Activated naive CD4-positive, alpha-beta T cell treated with anti-CD3 and anti-CD28 coated beads for 36 hours (primary cell): Measurements from ENCODE around the gene NR1H2. TPM values are rescaled to one million over a fixed set of nuclear protein-coding genes. Genes with fewer than 3 reads are reported as not detected.

Source experiments
- CTCF ChIA-PET: fragments of 350-600 bp; sonication (Branson Sonifier 250); formaldehyde crosslinking; loops from one replicate; lab custom pipeline; 2021; ENCODE audit warnings: antibody characterized with exemption; lab: Charles Lee
- DNase-seq: peaks from one replicate; pipeline ENCODE4 v3.0.0-alpha.2; 2020
- H3K27ac Mint-ChIP-seq: one replicate; pipeline ENCODE4 v1.8.0; 2021; ENCODE audit warnings: mild to moderate bottlenecking, mixed read lengths
- H3K27me3 Mint-ChIP-seq: one replicate; pipeline ENCODE4 v1.8.0; 2021; ENCODE audit warnings: low read depth, mixed read lengths
- H3K36me3 Mint-ChIP-seq: one replicate; pipeline ENCODE4 v1.8.0; 2021; ENCODE audit warnings: low read depth, mixed read lengths
- H3K4me1 Mint-ChIP-seq: one replicate; pipeline ENCODE4 v1.8.0; 2021; ENCODE audit warnings: low read depth, mixed read lengths
- H3K4me3 Mint-ChIP-seq: one replicate; pipeline ENCODE4 v1.8.0; 2021; ENCODE audit warnings: mild to moderate bottlenecking, moderate library complexity, mixed read lengths
- H3K9me3 Mint-ChIP-seq: one replicate; pipeline ENCODE4 v1.8.0; 2021; ENCODE audit warnings: mixed read lengths
- intact Hi-C: fragments of 100-400 bp; cut with micrococcal nuclease; formaldehyde crosslinking; loops from one replicate; pipeline ENCODE4 v1.15.1; 2023
- total RNA-seq, 2 experiments: library from RNA; stranded (reverse); gene quantifications; one replicate each; pipeline ENCODE4 v1.2.3, GENCODE V29; 2021

The NR1H2 gene
- total RNA-seq, 2 experiments from 2014 or later: 47.2 to 49.3 TPM

- Mint-ChIP-seq H3K27ac (no peak overlapping the region), H3K36me3 (peaks cover 38% of the 10 kb centered on the region), H3K4me1 (peaks cover 10% of the 10 kb centered on the region), H3K4me3 (no peak overlapping the region), H3K9me3 (no peaks in the 10 kb centered on the region), H3K27me3 (peaks cover 15% of the 10 kb centered on the region)
- peak; percentile 76 for DNase-seq
- CTCF ChIA-PET: interaction anchor here (0.6 to 1.8 kb wide), 7 partner anchors 26 to 81 kb away, joined by 3 to 6 read pairs (median 5); no protein-coding TSS in a partner anchor
- intact Hi-C loops: loop anchor here (1.0 kb wide), 2 partner anchors 47 to 58 kb away; no protein-coding TSS in a partner anchor
Observed at GRCh38 chr19:50414864-50415660, 38.8 kb downstream of the NR1H2 start.

DNA sequence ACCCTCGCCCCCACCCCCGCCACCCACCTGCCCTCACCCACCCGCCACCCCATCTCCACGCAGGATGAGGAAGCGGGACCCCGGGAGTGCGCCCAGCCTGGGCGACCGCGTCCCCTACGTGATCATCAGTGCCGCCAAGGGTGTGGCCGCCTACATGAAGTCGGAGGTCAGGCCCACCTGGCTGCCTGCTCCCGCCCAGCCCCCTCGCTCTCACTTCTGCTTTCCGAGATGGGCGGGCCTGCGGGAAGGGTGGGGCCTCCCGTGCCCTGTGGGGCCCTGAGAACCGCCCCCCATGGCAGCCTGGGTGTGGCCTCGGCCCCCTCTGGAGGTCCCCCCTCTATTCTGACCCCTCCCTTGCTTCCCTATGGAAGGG lies 39.4 kb downstream of the NR1H2 start:
- intact Hi-C loops: no loop called here
- peaks cover 13% of the 10 kb centered on the region for H3K4me1 Mint-ChIP-seq
- CTCF ChIA-PET: interaction anchor here (0.6 to 1.8 kb wide), 7 partner anchors 27 to 80 kb away, joined by 3 to 6 read pairs (median 5); no protein-coding TSS in a partner anchor
- H3K4me3 Mint-ChIP-seq: no peak overlapping the region
- peaks cover 20% of the 10 kb centered on the region for H3K27me3 Mint-ChIP-seq
- no peak for DNase-seq
- no peak overlapping the region for H3K27ac Mint-ChIP-seq
- peaks cover 37% of the 10 kb centered on the region for H3K36me3 Mint-ChIP-seq
- no peaks in the 10 kb centered on the region for H3K9me3 Mint-ChIP-seq

DNA sequence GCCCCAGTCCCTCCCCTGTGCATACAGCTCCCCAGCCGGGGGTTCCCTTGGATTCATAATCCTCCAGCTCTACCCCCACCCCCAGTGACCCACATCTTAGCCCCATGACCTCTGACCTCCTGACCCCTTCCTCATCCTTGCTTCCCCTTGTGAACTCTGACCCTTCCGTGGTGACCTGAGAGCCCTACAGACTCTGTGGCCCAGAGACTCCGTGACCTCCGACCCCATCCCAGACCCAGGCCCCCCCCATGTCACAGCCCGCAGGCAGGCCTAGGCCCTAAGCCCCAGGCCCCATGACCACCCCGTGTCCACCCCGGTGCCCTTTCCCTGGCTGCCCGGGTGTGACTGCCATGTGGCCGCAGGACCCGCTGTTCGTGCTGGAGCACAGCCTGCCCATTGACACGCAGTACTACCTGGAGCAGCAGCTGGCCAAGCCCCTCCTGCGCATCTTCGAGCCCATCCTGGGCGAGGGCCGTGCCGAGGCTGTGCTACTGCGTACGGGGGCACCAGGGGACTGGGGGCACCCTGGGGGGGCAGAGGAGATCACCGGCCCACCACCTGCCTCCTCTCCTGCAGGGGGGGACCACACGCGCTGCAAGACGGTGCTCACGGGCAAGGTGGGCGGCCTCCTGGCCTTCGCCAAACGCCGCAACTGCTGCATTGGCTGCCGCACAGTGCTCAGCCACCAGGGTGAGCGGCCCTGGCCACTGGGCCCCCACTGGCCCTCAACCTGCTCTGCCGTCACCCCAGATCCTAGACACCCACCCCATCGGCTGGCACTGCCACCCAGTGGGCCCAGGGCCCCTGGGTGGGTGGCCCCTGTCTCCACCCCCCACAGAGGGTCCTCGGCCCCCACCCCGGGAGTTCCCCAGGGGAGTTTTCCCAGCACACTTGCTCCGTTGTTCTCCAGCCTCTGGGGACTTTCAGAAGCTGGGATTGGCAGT lies 40.0 kb downstream of the NR1H2 start:
- CTCF ChIA-PET: interaction anchor here (1.1 to 1.8 kb wide), 3 partner anchors 30 to 59 kb away, joined by 5 to 6 read pairs (median 5); no protein-coding TSS in a partner anchor
- H3K36me3 Mint-ChIP-seq: peaks cover 38% of the 10 kb centered on the region
- intact Hi-C loops: no loop called here
- H3K4me3 Mint-ChIP-seq: no peak overlapping the region
- no peak for DNase-seq
- peaks cover 24% of the 10 kb centered on the region for H3K27me3 Mint-ChIP-seq
- peaks cover 13% of the 10 kb centered on the region for H3K4me1 Mint-ChIP-seq
- no peak overlapping the region for H3K27ac Mint-ChIP-seq
- H3K9me3 Mint-ChIP-seq: no peaks in the 10 kb centered on the region

GRCh38 chr19:50417111-50418081 lies 41.1 kb downstream of the NR1H2 start:
- intact Hi-C loops: no loop called here
- DNase-seq: no peak
- Mint-ChIP-seq H3K4me1 (peaks cover 13% of the 10 kb centered on the region), H3K9me3 (no peaks in the 10 kb centered on the region), H3K27ac (no peak overlapping the region), H3K4me3 (no peak overlapping the region), H3K27me3 (peaks cover 29% of the 10 kb centered on the region), H3K36me3 (peaks cover 34% of the 10 kb centered on the region)
- CTCF ChIA-PET: no interaction called here

DNA sequence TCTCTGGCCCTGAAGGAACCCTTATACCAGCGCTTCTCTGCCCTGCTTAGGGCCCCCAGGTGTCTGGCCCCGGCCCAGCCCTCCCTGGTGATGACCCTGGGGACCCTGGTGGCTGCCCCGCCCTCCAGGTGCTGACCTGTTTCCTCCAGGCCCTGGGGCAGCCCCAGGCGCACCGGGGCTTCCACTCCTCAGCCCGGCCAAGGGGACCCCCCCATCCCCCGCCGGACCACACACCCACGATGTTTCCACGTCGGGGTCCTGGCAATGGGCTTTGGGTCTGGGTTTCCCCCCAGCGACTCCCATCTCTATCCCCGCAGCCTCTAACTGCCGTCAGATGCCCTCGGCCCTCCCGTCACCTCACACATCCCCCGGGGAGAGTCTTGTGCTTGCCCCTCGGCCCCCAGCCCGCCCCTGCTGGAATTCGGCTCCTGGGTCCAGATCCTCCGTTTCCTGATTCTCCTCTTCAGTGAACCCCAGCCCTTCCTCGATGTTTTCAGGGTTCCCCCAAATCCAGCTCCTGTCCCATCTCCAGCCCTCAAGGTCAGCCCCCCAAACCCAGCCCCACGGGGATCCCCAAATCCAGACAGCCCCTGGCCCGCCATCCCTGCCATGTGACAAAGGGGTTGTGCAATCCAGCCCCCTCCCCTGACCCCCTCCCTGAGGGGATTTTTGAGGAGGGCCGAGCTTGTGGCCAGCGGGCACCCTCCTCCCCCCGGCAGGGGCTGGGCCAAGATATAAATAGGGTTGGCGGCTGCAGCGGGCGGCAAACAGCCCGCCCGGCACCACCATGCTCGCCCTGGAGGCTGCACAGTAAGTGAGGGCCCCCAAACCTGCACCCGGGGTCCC lies 42.1 kb downstream of the NR1H2 start, which contains the start of gene SPIB:
SPIB (plus strand) TSS at position 763 of the 846 bp plus-strand sequence; CDS start at position 788, 25 bp downstream.
- intact Hi-C loops: no loop called here
- H3K4me3 Mint-ChIP-seq: no peak within 1 kb of the TSS

DNA sequence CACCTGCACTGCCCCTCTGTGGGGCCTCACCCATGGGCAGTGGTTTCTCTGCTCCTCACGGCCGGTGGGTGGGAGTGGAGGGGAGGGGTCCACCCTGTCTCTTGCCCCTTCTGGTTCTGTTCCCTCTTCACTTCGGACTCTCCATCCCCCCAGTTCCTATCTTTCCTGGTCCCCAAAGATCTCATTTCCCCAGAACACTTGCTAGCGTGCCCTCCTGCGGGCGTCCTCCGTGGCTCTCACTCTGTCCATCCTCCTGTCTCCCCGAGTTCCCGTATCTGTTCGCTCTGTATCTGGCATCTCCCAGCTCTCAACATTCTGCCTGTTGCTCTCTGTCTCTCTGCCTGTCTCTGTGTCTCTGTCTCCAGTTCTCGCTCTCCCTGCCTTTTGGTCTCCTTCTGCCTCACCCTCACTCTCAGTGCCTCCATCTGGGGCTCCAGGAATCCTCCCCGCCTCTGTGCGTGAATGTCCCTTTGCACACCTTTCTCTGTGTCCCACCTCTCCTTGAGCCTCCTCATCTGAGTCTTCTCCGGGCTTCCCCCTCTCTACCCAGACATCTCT lies 42.8 kb downstream of the NR1H2 start:
- CTCF ChIA-PET: interaction anchor here (0.5 kb wide), 1 partner anchor 364 kb away, joined by 3 read pairs; no protein-coding TSS in a partner anchor
- Mint-ChIP-seq H3K27ac (no peak overlapping the region), H3K4me1 (peaks cover 13% of the 10 kb centered on the region), H3K4me3 (no peak overlapping the region), H3K36me3 (peaks cover 26% of the 10 kb centered on the region), H3K9me3 (no peaks in the 10 kb centered on the region), H3K27me3 (peaks cover 29% of the 10 kb centered on the region)
- DNase-seq: no peak
- intact Hi-C loops: no loop called here

More for the DNA sequence above, 42.1 kb downstream of the NR1H2 start, which contains the start of gene SPIB:
- no peak within 1 kb of the TSS for H3K27ac Mint-ChIP-seq
- peaks cover 13% of the 10 kb centered on the region for H3K4me1 Mint-ChIP-seq
- CTCF ChIA-PET: interaction anchor here (0.5 kb wide), 1 partner anchor 364 kb away, joined by 3 read pairs; no protein-coding TSS in a partner anchor
- peaks cover 26% of the 10 kb centered on the region for H3K36me3 Mint-ChIP-seq
- peaks cover 29% of the 10 kb centered on the region for H3K27me3 Mint-ChIP-seq
- DNase-seq: no peak
- no peaks in the 10 kb centered on the region for H3K9me3 Mint-ChIP-seq

GRCh38 chr19:50419580-50420035 lies 43.4 kb downstream of the NR1H2 start:
- no peak overlapping the region for H3K27ac Mint-ChIP-seq
- peaks cover 13% of the 10 kb centered on the region for H3K4me1 Mint-ChIP-seq
- intact Hi-C loops: no loop called here
- no peak for DNase-seq
- H3K36me3 Mint-ChIP-seq: peaks cover 23% of the 10 kb centered on the region
- peaks cover 29% of the 10 kb centered on the region for H3K27me3 Mint-ChIP-seq
- H3K4me3 Mint-ChIP-seq: no peak overlapping the region
- CTCF ChIA-PET: no interaction called here
- H3K9me3 Mint-ChIP-seq: no peaks in the 10 kb centered on the region

DNA sequence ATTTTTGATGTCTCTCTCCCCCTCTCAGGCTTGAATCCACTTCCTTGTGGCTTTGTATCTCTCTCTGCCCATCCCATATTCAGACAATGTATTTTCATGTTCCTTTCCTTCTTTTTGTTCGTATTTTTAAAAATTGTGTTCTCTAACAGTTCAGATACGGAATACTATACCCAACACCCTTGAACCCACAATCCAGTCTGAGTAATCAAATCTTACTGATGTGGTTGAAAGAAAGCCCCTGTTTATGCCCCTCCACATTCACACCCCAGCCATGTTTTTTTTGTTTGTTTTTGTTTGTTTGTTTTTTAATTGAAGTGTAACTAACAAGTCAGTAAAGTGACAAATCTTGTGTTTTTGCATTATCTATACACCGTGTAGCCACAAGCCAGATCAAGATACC lies 43.9 kb downstream of the NR1H2 start:
- intact Hi-C loops: no loop called here
- Mint-ChIP-seq H3K27ac (no peak overlapping the region), H3K4me3 (no peak overlapping the region), H3K27me3 (peaks cover 29% of the 10 kb centered on the region), H3K4me1 (peaks cover 13% of the 10 kb centered on the region), H3K36me3 (peaks cover 18% of the 10 kb centered on the region), H3K9me3 (no peaks in the 10 kb centered on the region)
- DNase-seq: no peak
- CTCF ChIA-PET: no interaction called here

- DNase-seq: no peak
- Mint-ChIP-seq H3K27me3 (peaks cover 29% of the 10 kb centered on the region), H3K36me3 (peaks cover 15% of the 10 kb centered on the region), H3K4me3 (no peak overlapping the region), H3K27ac (no peak overlapping the region), H3K4me1 (peaks cover 13% of the 10 kb centered on the region), H3K9me3 (no peaks in the 10 kb centered on the region)
- intact Hi-C loops: no loop called here
- CTCF ChIA-PET: no interaction called here
Observed at GRCh38 chr19:50420808-50421207, 44.6 kb downstream of the NR1H2 start.

GRCh38 chr19:50422397-50423278 lies 46.4 kb downstream of the NR1H2 start:
- CTCF ChIA-PET: no interaction called here

More at GRCh38 chr19:50422397-50423278, 46.4 kb downstream of the NR1H2 start:
- Mint-ChIP-seq H3K36me3 (peaks cover 12% of the 10 kb centered on the region), H3K27ac (no peak overlapping the region), H3K27me3 (peaks cover 29% of the 10 kb centered on the region), H3K9me3 (no peaks in the 10 kb centered on the region), H3K4me3 (no peak overlapping the region), H3K4me1 (peaks cover 14% of the 10 kb centered on the region)
- intact Hi-C loops: no loop called here
- no peak for DNase-seq
